Fibroblast of pulmonary artery (primary cell): Measurements from ENCODE around the gene SLC25A42.
"Not testable (repeated sequence)": the region's sequence is repeated elsewhere in the genome, so short reads cannot be mapped to it uniquely, and the experiment has no call there.

ENCODE experiments used
- DNase-seq: peaks from one replicate; pipeline ENCODE4 v3.0.0-alpha.2; 2010; ENCODE audit warnings: low read depth
- H3K4me3 ChIP-seq: replicated peaks from 2 replicates; pipeline ENCODE4 v1.5.1; 2011; ENCODE audit warnings: low read depth, mild to moderate bottlenecking, control low read depth, low read length, moderate library complexity
- TF ChIP-seq, protein P1 (sequence below): IDR thresholded peaks from 2 replicates; pipeline ENCODE4 v1.5.1; 2011; ENCODE audit warnings: mild to moderate bottlenecking, control low read depth, low read length, inconsistent platforms; ENCODE audit errors: missing control alignments

Gene SLC25A42

DNA sequence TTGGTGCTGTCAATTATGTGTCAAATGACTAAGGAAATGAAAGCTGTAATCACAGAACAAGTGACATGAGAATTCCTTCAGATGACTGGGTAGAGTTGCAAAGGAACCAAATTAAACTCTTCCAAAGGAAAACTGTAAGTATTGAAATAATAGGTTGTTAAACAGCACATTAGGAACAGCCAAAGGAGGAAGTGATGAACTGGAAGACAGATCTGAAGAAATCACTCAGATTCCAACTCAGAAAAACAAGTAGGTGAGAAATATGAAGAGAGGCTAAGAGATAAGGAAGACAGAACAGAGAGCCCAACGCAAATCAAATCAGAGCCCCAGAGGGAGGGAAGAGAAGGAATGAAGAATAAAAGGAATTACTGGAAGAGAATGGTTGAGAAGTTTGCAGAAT lies 59.1 kb downstream of the SLC25A42 start:
- DNase-seq = no peak
- TF ChIP-seq, protein P1, sequence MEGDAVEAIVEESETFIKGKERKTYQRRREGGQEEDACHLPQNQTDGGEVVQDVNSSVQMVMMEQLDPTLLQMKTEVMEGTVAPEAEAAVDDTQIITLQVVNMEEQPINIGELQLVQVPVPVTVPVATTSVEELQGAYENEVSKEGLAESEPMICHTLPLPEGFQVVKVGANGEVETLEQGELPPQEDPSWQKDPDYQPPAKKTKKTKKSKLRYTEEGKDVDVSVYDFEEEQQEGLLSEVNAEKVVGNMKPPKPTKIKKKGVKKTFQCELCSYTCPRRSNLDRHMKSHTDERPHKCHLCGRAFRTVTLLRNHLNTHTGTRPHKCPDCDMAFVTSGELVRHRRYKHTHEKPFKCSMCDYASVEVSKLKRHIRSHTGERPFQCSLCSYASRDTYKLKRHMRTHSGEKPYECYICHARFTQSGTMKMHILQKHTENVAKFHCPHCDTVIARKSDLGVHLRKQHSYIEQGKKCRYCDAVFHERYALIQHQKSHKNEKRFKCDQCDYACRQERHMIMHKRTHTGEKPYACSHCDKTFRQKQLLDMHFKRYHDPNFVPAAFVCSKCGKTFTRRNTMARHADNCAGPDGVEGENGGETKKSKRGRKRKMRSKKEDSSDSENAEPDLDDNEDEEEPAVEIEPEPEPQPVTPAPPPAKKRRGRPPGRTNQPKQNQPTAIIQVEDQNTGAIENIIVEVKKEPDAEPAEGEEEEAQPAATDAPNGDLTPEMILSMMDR = no peak

DNA sequence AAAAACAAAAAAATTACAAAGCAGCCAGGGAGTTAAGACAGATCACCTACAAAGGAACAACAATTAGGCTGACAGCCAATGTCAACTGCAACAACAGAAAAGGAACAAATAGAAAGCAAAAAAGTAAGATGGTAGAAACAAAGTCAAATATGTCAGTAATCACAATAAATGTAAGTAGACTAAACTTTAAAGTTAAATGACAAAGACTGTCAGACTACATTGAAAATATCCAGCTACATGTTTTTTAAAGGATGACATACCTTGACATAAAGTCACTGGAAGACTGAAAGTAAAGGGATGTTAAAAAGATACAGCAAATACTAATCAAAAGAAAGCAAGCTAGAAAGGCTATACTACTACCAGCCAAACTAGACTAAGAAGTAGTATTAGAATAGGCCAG lies 59.6 kb downstream of the SLC25A42 start:
- TF ChIP-seq, protein P1 = no peak
- no peak for DNase-seq
- H3K4me3 ChIP-seq = no peak overlapping the region

More for the DNA sequence above, 59.1 kb downstream of the SLC25A42 start:
- H3K4me3 ChIP-seq = no peak overlapping the region

DNA sequence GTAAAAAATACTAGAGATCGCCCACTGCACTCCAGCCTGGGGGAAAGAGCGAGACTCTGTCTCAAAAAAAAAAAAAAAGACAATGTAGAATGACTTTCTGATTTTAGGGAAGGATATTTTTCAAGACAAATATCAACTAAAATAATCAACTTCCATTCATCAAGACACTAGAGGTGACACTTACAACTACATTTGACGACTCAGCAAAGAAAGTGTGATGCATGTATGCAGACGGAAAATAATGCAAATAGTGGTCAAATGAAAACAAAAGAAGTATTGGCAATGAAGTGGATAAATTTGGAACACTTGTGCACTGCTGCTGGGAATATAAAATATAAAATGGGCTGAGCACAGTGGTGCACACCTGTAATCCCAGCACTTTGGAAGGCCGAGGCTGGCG lies 62.3 kb downstream of the SLC25A42 start:
- H3K4me3 ChIP-seq = no peak overlapping the region
- TF ChIP-seq, protein P1 = no peak
- no peak for DNase-seq

DNA sequence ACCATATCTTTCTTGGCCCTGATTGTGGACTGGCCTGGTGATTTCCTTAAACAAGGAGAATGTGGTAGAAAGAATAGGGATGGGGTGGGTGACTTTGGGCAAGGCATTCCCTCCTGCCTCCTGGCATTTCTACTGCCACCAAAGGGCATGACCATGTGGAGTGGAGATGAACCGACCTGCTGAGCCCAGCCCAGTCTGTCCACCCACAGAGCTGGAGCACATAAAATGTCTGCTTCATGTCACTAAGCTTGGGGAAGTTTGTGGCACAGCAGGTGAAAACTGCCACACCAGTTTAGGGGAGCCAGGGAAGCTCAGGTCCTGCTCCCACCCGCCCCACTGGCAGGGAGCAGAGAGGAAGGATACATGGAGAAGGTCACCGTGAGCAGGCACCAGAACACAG lies 68.2 kb downstream of the SLC25A42 start:
- TF ChIP-seq, protein P1 = no peak
- H3K4me3 ChIP-seq = no peak overlapping the region
- no peak for DNase-seq

DNA sequence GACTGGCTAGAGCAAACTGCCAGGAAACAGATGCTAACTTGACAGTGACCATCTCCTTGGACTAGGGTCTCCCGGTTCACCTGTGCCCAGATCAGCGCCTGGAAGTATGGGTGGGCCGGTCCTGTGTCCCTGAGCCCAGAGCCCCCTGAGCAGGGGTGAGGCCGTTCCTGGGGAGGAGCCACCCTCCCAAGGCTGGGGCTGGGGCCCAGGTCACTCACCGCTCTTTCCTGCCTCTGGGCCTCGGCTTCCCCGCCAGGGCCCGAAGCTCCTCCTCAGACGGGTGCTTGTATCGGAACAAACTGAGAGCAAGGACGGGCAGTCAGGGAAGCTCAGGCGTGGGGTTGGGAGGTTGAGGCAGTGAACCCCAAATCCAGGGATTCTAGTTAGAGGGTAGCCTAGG lies 69.1 kb downstream of the SLC25A42 start:
- no peak for DNase-seq
- TF ChIP-seq, protein P1 = no peak
- no peak overlapping the region for H3K4me3 ChIP-seq

DNA sequence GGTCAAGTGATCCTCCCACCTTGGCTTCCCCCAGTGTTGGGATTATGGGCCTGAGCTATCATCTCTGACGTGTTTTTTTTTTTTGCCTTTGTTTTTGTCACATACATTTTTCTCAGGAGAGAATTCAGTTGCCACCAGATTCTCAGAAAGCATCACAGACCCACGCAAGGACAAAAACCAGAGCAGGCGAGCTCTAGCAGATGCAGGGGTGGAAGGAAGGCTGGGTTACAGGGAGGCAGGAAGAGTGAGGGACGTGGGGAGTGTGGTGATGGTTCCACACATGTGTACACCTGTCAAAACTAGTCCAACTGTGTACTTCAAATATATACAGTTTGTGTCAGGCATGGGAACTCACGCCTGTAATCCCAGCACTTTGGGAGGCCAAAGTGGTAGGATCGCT lies 70.2 kb downstream of the SLC25A42 start:
- DNase-seq = no peak

DNA sequence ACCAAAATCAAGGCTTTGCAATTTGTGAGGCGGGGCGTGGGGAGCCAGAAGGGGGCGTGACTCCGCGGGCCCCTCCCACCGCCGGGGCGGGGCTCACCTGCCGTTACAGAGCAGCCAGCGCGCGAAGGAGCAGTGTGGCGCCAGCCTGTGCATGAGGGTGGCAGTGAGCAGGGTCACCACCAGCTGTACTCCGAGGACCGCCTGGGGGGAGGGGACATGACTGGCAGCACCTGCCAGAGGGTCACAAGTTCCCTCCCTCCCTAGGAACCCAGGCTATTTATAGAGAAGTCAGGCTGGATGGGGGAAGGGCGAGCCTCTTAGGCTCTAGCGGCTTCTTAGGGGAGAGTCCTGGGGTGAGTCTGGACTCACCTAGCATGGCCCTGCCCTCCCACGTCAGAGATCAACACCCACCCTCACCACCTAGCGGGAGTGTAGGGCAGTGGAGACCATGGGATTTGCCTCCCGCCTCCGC lies 70.9 kb downstream of the SLC25A42 start:
- DNase-seq = no peak
- TF ChIP-seq, protein P1 = no peak
- no peak overlapping the region for H3K4me3 ChIP-seq

More for the DNA sequence above, 70.2 kb downstream of the SLC25A42 start:
- TF ChIP-seq, protein P1 = no peak
- H3K4me3 ChIP-seq = no peak overlapping the region

DNA sequence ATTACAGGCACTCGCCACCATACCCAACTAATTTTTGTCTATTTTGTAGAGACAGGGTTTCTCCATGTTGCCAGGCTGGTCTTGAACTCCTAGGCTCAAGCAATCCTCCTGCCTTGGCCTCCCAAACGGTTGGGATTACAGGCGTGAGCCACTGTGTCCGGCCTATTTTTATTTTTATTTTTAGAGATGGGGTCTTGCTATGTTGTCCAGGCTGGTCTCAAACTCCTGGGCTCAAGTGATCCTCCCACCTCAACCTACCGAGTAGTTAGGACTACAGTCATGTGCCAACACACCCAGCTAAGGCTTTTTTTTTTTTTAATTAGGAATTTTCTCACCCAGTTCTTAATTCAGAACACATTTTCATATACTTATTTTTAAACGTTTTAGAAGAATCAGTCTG lies 71.9 kb downstream of the SLC25A42 start:
- DNase-seq, H3K4me3 ChIP-seq: not testable (repeated sequence)
